GM21717 (cell line): ENCODE measurements around the gene NAPB.
A peak's percentile ranks its signal among the peaks of the same experiment; 100 is the strongest.

Source experiments
- ATAC-seq: cut with Tn5 transposase; IDR thresholded peaks from one replicate; pipeline ENCODE4 v1.9.1; 2021; ENCODE audit warnings: mild to moderate bottlenecking, moderate library complexity; ENCODE audit not compliant: unreplicated experiment

Gene NAPB

DNA sequence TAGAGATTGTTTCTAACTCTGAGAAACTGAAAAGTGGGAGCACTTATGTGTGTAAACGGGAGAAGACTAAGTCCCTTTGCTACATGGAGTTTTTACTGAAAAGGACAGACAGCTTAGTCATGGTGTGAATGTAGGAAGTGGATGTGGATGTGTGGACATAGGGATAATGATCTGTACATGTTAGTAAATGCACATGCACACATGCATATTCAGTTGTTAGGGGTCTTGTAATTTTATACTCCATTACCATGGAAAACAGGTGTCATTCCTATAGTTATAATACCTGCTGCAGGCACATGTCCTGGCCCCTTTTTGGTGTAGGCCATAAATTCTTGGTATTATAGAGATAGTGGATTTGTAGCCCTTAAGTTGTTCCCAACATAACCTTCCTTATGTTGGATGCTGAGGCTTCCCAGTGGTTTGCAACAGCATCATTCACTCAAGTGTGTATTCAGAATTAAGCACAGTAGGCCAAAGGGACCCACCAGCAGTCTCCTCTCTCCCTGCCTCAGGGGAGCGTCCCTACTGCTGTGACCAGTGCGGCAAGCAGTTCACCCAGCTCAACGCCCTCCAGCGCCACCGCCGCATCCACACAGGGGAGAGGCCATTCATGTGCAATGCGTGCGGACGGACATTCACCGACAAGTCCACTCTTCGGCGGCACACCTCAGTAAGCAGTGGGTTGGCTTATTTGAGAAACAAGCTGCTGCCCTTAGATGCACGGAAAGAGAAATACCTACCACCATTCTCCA, 52.0 kb downstream of the NAPB start:
- ATAC-seq, result no peak

DNA sequence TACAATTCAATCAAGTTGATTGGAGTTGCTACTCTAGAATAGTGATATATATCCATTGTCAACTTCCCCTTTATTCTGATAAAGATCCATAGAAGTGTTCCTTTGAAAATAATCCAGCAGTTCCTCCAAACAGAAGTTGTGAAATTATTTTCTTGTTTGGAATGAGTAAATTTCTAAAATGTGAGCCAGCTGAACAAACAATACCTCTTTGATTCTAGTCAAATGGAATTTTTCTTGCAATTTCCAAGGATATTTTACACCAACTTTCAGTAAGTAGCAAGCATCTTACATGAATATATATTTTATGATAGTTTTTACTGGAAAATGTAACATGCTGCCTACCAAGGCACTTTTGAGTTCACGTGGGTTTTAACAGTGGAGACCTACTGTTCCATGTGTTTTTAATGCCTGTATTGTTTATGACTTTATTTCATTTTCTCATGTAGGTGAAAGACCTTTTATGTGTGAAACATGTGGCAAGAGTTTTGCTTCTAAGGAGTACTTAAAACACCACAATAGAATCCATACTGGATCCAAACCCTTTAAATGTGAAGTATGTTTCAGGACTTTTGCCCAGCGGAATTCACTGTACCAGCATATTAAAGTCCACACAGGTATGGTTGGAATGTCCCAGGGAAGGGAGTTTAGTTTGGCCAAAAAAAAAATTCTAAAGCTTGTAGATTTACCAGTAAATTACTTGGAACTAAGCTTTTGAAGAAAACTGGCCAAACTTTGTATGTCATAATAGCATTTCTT, 52.8 kb downstream of the NAPB start:
- no peak for ATAC-seq

DNA sequence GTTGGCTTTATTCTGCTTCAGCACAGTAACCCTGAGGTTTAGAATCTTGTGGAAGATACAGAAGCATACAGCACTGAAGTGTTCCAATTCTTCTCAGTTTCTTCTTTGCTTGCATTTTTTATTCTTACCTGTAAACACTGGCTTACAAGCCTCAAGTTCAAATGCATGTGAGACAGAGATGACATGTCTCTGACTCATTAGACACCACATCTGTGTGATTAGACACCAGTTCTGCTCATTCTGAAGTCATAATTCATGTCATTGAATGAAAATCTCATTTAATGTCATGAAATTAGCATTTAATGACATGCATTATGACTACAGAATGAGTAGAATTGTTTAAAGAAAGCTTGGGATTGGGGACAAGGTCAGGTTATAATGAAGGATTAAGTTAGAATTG, 53.5 kb downstream of the NAPB start:
- no peak for ATAC-seq

DNA sequence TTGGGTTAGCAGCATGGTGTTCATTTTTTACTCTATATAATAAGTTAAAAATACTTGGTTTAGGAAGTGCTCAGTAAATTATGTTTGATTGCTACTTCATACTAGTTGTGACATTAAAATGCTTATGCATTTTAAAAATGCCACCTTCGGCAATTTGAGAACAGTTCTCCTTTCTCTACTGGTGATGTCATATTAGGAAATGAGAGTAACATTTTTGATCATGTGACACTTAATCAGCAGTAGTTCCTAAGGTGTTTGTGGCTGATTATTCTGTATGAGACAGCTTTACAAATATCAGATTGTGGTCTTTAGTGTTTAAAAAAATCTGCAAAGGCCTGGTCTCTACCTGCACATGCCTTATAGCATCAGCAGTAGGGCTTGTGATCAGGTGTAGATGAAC, 54.9 kb downstream of the NAPB start:
- no peak for ATAC-seq

DNA sequence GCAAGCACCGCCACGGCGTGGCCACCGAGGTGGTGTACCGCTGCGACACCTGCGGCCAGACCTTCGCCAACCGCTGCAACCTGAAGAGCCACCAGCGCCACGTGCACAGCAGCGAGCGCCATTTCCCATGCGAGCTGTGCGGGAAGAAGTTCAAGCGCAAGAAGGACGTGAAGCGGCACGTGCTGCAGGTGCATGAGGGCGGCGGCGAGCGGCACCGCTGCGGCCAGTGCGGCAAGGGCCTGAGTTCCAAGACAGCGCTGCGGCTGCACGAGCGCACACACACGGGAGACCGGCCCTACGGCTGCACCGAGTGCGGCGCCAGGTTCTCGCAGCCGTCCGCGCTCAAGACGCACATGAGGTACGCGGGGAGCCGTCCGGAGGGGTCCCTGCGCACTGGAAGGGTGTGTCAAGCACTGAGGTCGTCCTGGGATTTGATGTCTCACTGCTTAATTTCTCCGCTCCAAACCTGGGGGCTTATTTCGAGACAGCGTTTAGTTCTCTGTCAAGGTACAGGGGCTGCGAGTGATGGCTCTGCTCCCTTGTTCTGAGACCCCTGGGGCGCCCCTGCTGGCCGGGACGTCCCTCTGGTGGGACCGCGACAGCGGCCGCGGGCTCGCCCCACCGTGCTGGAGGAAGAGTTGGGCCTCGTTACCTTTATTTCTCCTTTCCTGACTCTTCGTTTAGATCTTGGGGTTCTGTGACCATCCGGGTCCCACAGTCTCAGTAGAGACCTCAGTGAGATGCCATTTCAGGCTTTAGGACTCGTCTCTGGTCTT, 55.7 kb downstream of the NAPB start:
- ATAC-seq, result no peak

DNA sequence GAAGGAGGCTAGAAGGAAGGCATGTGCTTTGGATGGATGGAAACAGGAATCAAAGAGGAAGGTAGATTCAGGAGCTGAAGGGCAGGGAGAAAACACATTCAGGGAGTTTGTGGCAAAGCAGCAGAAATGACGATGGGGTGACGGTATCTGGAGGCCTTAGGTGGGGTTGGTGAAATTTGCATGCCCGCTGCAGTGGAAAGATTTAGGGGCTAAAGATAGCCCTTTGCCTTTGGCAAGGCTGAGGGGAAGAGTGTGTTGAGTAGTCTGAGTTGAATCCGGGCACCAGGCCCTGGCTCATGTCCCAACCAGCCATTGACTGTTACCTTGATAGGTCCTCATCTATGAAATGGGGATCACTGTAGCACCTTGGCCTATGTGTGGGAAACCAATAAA, 58.0 kb downstream of the NAPB start:
- no peak for ATAC-seq

DNA sequence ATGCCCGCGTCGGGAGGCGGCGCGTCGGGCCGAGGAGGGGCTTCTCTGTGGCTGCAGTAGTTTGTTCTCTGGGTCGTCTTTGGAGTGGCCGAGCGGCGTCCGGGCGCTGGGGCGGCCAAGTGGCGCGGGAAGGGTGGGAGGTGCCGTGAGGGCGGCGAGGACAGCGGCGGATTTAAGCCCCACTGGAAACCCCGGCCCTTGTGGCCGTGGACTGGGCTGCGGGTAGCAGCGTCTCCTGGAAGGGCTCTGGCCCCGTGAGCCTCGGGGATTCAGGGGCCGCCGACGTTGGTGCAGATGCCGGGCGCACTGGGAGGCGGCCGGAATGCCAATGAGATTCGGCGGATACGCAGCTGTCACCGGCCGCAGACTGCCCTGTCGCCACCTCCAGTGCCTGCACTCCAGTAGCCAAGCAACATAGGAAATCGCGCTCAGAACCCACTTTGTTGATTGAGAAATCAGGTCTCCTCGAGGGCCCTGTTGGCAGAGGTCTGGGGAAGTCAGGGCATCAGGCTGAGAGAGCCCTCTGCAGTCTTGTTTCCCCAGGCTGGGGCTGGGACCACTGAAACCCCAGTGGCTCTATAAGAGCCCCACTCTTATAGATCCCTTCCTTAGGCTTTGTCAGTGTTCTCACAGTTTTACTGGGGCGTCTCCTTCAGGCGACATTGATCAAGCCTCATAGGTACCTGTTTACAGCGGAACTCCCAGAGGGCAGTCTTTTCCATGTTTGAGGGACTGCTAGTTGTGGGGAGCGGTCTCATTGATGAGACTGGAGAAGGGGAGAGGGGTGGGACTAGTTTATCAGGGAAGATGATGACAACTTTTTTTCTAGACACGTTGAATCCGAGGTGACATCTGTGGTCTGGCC, 58.7 kb downstream of the NAPB start:
- ATAC-seq, result no peak

DNA sequence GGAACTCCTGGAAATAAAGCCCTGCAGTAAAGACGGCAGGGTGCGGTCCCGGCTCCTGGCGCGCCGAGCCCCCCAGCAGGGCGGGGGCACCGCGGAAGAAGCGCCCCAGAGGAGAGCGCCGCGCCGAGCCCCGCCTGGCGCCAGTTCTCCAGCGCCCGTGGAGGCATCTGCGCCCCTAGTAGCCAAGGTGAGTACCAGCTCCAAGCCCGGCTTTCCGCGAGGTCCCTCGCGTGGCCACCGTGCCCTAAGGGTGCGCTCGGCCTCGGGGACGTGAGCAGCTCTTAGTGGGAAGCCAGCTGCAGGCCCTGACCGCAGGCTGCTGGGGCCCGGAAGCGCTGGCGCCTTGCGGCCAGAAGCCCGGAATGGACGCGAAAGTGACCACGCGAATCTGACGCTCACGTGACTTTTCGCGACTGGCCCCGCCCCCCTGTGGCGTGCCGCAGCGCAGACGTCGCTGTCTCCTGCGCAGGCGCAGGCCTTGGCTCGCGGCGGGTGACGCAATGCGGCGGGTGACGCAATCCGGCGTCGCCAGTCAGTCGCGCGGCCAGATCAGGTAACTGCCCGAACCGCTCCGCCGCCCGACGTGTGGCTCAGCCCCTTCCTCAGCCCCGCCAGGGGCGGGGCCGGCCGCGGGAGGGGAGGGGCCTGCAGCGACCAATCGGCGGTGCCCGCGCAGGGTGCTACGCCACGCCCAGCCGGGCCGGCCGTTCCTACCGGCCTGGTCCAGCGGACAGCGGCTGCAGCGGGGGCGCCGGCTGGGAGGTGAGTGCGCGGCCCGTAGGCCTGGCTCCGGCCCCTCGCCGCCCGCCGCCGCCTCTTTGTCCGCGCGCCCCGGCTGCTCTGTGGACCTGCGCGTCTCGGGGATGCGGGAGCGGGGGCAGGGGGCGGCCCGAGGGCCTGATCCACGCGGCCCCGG, 59.6 kb downstream of the NAPB start, which contains the start of gene GZF1:
Gene GZF1 (plus strand): TSS at position 707 of the 916 bp plus-strand sequence. CDS start 2,202 bp downstream, outside the sequence.
- ATAC-seq, result peak; percentile 58

DNA sequence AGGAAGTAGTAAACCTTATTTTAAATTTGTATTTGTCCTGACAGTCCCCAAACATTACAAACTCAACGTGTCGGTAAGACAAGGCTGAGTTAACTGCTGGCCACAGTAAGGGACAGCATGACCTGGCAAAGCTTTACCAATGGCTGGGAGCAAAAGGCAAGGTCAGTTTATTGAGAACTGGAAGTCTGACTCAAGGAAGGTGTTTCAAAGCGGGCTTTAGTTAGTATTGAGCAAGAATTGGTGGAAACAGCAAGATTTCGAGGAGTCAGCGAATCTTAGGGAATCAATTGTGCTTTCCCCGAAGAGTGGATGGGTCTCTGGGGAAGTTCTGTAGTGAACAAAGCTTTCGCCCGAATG, 60.2 kb downstream of the NAPB start:
- no peak for ATAC-seq

DNA sequence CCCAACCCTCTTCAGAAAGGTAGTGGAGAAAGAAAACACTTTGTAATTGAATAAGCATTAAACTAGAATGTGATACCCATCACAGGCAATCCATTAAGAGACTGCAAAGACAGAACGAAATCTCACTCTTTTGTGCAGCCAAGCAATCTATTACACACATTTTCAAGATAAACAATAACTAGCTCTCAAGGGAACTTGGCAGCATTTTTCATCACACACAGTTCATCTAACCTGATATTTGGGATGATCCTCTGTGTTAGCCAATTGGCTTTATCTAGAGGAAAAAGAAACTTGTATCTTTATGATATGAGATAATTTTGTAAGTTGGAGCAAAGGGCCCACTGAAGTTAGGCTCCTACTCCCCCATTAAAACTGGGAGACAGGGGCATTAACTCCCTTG, 60.8 kb downstream of the NAPB start:
- no peak for ATAC-seq

DNA sequence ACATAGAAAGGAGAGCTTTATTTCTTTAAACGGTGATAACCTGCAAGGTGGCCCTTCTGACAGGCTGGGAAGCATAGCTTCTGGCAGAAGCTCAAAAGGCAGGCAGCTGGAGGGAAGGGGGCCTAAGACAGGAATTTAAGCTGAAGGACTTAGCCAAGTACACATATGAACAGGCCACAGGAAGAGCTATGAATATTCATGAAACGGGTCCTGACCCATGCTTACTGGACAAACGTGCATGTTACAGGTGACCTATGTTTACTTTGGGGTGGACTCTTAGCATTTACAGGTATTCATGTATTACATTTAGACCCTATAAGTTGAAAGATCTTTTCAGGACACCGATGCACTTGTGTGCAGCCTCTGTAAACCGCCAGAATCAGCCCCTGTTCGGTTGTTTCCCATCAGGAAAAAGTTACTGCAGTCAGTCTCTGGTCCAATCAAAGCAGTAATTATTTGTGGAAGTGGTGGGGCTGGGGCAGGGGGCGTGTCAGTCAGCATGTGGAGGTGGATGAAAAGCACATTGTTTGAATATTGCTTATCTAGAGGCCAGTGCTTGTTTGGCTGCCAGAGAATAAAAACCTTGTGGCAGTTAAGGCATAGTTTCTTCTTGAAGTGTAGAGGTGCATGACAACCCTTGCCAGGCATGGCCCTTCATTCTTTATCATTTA, 62.2 kb downstream of the NAPB start:
- no peak for ATAC-seq

DNA sequence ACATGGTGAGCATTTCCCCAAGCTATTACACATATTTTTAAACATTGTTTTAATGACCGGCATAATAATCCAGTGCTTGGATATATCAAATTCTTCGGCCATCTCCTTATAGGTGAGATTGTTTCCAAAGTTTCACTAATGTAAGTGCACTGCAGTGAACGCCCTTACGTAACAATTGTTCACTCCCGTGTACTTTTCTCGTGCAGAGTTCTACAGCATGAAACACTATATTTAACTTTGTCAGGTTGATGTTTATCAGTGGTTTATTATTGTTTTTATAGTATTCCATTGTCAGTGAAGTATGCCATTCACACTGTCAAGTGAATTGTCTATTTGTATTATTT, 62.8 kb downstream of the NAPB start:
- ATAC-seq, result no peak

DNA sequence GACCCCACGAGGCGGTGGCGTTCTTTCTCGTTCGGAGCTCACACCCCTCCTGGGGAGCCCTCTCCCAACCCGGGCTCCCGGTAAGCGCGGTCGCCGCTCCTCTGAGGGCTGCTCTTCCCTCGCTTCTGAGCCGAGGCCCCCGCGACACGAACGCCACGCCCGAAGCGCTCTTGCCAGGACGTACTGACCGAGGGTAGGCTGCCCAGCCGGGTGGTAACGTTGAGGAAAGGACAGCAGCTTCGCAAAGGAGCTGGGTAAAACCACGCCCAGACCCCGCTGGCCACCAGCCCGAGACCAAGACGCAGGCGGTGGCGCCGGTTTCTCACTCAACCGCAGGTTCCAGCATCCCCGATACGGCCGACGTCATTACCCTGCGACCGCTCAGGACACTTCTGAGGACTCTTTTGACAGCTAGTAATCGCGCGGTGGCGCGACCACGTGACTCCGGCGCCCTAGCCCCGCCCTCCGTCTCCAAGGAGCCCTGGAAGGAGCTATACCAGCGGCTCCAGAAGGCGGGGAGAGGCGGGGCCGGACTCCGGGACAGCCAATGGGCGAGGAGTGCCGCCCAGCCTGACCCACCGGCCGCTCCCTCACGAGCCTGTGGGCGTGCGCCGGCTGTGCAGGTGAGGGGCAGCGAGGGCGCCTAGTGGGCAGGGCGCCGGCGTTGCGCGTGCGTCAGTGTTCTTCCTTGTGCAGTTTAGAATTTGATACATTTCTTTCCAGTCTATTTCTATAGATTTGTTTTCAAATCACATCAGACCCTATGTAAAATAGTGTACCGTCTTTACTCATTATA, 63.3 kb downstream of the NAPB start:
- peak; percentile 74 for ATAC-seq

DNA sequence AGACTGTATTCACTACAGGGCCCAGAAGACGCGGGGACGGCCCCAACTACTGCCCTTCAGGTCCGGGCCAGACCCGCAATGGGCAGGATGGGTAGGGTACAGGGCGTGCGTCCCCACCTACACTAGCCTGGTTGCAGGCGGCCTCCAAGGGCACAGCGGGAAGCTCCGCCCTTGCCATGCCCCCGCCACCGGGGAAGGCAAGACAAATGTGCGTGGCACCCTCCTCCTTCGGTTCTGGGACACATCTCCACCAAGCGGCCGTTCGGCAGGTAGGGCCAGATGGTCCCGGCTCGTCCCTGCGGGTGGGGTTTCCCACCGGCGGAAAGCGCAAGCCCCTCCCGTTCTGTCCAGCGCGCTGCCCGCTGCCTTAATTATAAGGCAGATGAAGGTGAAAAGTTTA, 65.1 kb downstream of the NAPB start:
- ATAC-seq, result no peak

DNA sequence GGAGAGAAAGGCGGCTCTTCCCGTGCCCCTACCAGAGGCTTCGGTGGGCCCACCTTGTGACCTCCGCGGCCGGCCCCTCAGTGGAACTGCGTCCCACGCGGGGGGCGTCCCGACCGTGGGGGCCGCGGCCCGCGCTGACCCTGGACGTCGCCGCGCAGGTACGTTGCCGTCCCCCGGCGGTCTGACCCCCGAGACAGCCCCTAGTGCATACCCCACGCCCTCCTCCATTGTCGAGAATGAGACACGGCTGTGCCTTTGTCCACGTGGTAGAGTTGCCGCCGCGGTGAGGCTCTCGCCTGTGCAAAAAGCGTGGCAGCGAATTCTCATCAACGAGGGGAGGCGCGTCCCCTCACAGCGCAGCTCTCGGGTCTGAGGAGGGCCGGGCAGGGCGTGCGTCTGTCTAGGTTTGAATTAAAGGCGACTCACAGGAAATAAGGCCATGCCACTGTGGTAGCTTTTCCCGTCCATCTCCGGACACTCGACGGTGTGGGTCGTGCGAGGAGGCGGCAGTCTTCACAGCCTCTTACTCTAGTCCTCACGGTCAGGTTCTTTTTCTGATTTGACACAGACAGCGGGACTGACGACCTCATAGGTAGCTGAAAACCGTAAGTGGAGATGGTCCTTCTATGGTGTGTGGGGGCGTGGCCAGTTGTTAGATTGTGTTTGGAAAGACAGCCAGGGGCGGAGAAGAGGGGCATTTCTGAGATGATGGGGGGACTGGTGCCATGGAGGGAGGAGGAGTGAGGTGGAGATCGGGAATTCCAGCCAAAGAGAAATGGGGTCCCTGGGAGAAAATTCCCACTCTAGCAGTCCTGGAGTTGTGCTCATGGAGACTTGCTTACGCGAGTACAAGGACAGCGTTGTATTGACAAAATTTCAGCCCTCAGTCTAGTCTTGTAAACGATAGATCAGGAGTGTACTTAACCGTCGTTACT, 70.1 kb downstream of the NAPB start:
- ATAC-seq, result peak; percentile 25

DNA sequence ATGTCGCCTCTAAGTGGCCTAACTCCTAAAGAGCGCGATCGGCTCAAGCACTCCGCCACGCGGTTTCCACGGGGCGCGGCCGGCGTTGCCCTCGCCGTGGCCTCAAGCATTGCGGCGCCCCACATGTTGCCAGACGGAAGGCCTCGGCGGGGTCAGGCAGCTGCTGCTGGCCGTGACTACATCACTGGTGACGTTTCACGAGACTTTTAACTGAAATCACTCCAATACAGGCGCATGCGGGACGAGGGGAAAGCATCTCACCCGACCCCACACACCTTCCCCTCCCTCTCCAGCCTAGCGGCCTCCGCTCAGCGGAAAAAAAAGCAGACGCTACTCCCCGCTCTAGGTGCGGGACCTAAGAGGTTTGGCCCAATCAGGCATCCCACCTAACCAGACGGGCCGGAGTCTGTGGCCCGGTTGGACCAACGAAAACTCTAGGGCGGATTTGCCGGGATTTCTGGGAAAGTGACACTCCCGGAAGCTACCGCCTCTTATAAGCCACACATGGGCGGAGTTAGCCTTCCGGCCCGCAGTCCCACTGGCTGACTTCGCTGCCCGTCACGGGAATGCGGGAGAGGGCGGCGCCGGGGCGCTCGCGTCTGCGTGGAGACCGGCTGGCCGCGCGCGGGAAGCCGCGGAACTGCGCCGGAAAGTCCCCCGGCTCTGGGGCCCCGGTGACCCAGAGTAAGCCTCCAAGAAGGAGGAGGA, 70.9 kb downstream of the NAPB start, which contains the start of gene NXT1:
Gene NXT1 (plus strand): TSS at position 596 of the 708 bp plus-strand sequence. CDS start 3,251 bp downstream, outside the sequence.
- peak; percentile 81 for ATAC-seq
